Body of pancreas (tissue), 4 donors: ENCODE measurements around the gene SLC6A1. TPM values are rescaled to one million over a fixed set of nuclear protein-coding genes. Genes with fewer than 3 reads are reported as not detected.

Experiments used
- ATAC-seq: fragments of 150-250 bp; one replicate; pipeline ENCODE4 v1.9.1; 2016
- DNase-seq, 4 donors: peaks; one replicate each; pipeline ENCODE4 v3.0.0-alpha.2; 2019
- H3K27ac ChIP-seq, 4 donors: fragments of 200-600 bp; sonication (generic); 1 replicate in 3 of 4; 2 replicates in 1 of 4; pipeline versions ENCODE4 v1.5.1 to v1.6.1; 2016 to 2019; ENCODE audit warnings: mild to moderate bottlenecking in 1 of 4, mixed read lengths in 1 of 4, moderate library complexity in 1 of 4
- H3K27me3 ChIP-seq, 2 donors: fragments of 200-600 bp; sonication (generic); one replicate each; pipeline ENCODE4 v1.6.0; 2016; ENCODE audit warnings: mild to moderate bottlenecking in 1 of 2
- H3K36me3 ChIP-seq, 2 donors: fragments of 200-600 bp; sonication (generic); replicated peaks in 1 of 2; 2 replicates each; pipeline ENCODE4 v1.5.1; 2016; ENCODE audit warnings: low read depth in 2 of 2; ENCODE audit not compliant: insufficient read depth in 1 of 2
- H3K4me1 ChIP-seq: fragments of 200-600 bp; sonication (generic); one replicate; pipeline ENCODE4 v1.6.0; 2016
- H3K4me3 ChIP-seq, 2 donors: fragments of 200-600 bp; sonication (generic); 1 replicate in 1 of 2; 2 replicates in 1 of 2; pipeline ENCODE4 v1.5.1; 2016 to 2019
- H3K9me3 ChIP-seq, 3 donors: fragments of 200-600 bp; sonication (generic); 1 replicate in 2 of 3; 2 replicates in 1 of 3; pipeline ENCODE4 v1.5.1; 2016
- CTCF ChIP-seq, 7 experiments: fragments of 450-650 bp in 4 of 7; fragments of 200-600 bp in 3 of 7; sonication (generic) in 3 of 7; IDR thresholded peaks; one replicate each; pipeline ENCODE4 v1.5.1; 2016 to 2019; ENCODE audit warnings: antibody characterized with exemption in 7 of 7
- POLR2A ChIP-seq, 3 donors: fragments of 450-650 bp; IDR thresholded peaks; one replicate each; pipeline ENCODE4 v1.6.1; 2016; ENCODE audit warnings: antibody characterized with exemption in 3 of 3, mild to moderate bottlenecking in 2 of 3
- WGBS, 2 donors: methylation state at CpG; one replicate each; pipeline ENCODE4 v1.1.5; 2017; 5-methylcytosine and 5-hydroxymethylcytosine counted together
- intact Hi-C: fragments of 100-400 bp; cut with DNase I; formaldehyde crosslinking; loops from one replicate; pipeline ENCODE4 v1.15.1; 2023
- total RNA-seq, 2 donors: library from RNA; depleted of rRNA; stranded (reverse); fragments of >200 nt; gene quantifications; one replicate each; pipeline ENCODE4 v1.1.0, GENCODE V29; 2016

SLC6A1 gene
- total RNA-seq, 2 donors from 2014 or later: 0.26 to 0.66 TPM

- DNase-seq (no peak), ATAC-seq (no peak)
- H3K36me3 ChIP-seq: no peaks in the 10 kb centered on the region
- intact Hi-C loops: no loop called here
- H3K27me3 ChIP-seq: no peaks in the 10 kb centered on the region
- WGBS, 2 donors: 49 to 56% methylated on average over 8 of the region's 8 CpGs
- H3K27ac ChIP-seq: no peak overlapping the region
- H3K4me3 ChIP-seq: no peak overlapping the region
- TF ChIP-seq POLR2A (IDR thresholded peaks at IDR 0.05) (no peak), CTCF (IDR thresholded peaks at IDR 0.05) (no peak)
- peaks cover 0 to 6% (median 0%) of the 10 kb centered on the region in 3 donors for H3K9me3 ChIP-seq
- no peaks in the 10 kb centered on the region for H3K4me1 ChIP-seq
Measured at GRCh38 chr3:11021611-11022011, 29.1 kb downstream of the SLC6A1 start.

GRCh38 chr3:11022115-11022514 lies 29.6 kb downstream of the SLC6A1 start:
- ATAC-seq (no peak), DNase-seq (no peak)
- WGBS, 2 donors: 63 to 64% methylated on average over 10 of the region's 10 CpGs
- Histone ChIP-seq H3K4me1 (no peaks in the 10 kb centered on the region), H3K9me3 (peaks cover 0 to 7% (median 0%) of the 10 kb centered on the region in 3 donors), H3K27ac (no peak overlapping the region), H3K36me3 (no peaks in the 10 kb centered on the region), H3K27me3 (no peaks in the 10 kb centered on the region), H3K4me3 (no peak overlapping the region)
- TF ChIP-seq POLR2A (IDR thresholded peaks at IDR 0.05) (no peak), CTCF (IDR thresholded peaks at IDR 0.05) (no peak)
- intact Hi-C loops: no loop called here

- H3K9me3 ChIP-seq: peaks cover 0 to 7% (median 0%) of the 10 kb centered on the region in 3 donors
- intact Hi-C loops: no loop called here
- 73 to 92% methylated on average over 4 of the region's 4 CpGs for WGBS, 2 donors
Measured at GRCh38 chr3:11024181-11024580, 31.6 kb downstream of the SLC6A1 start.

GRCh38 chr3:11029948-11030347 lies 37.4 kb downstream of the SLC6A1 start:
- peaks cover 0 to 7% (median 0%) of the 10 kb centered on the region in 3 donors for H3K9me3 ChIP-seq
- TF ChIP-seq POLR2A (IDR thresholded peaks at IDR 0.05): no peak
- no peak for TF ChIP-seq CTCF (IDR thresholded peaks at IDR 0.05)
- no peak overlapping the region for H3K4me3 ChIP-seq
- 64 to 66% methylated on average over 3 of the region's 3 CpGs for WGBS, 2 donors
- DNase-seq: no peak
- no peaks in the 10 kb centered on the region for H3K4me1 ChIP-seq
- intact Hi-C loops: no loop called here
- no peak for ATAC-seq
- H3K36me3 ChIP-seq: no peaks in the 10 kb centered on the region
- no peaks in the 10 kb centered on the region for H3K27me3 ChIP-seq
- no peak overlapping the region for H3K27ac ChIP-seq

More at GRCh38 chr3:11024181-11024580, 31.6 kb downstream of the SLC6A1 start:
- ATAC-seq: no peak
- DNase-seq: no peak
- H3K27ac ChIP-seq: no peak overlapping the region
- H3K4me1 ChIP-seq: no peaks in the 10 kb centered on the region
- no peaks in the 10 kb centered on the region for H3K36me3 ChIP-seq
- TF ChIP-seq POLR2A (IDR thresholded peaks at IDR 0.05) (no peak), CTCF (IDR thresholded peaks at IDR 0.05) (no peak)
- no peaks in the 10 kb centered on the region for H3K27me3 ChIP-seq
- H3K4me3 ChIP-seq: no peak overlapping the region

GRCh38 chr3:11033871-11034270 lies 41.3 kb downstream of the SLC6A1 start:
- no peak overlapping the region for H3K27ac ChIP-seq

More at GRCh38 chr3:11033871-11034270, 41.3 kb downstream of the SLC6A1 start:
- Histone ChIP-seq H3K4me1 (no peaks in the 10 kb centered on the region), H3K9me3 (no peaks in the 10 kb centered on the region), H3K36me3 (no peaks in the 10 kb centered on the region), H3K27me3 (no peaks in the 10 kb centered on the region), H3K4me3 (no peak overlapping the region)
- intact Hi-C loops: no loop called here
- ATAC-seq (no peak), DNase-seq (no peak)
- TF ChIP-seq POLR2A (IDR thresholded peaks at IDR 0.05): no peak
- TF ChIP-seq CTCF (IDR thresholded peaks at IDR 0.05): no peak
- 80 to 94% methylated on average over 2 to 3 of the region's 3 CpGs for WGBS, 2 donors
